ENCODE measurements around the gene ARAP1.

ARAP1 gene

DNA sequence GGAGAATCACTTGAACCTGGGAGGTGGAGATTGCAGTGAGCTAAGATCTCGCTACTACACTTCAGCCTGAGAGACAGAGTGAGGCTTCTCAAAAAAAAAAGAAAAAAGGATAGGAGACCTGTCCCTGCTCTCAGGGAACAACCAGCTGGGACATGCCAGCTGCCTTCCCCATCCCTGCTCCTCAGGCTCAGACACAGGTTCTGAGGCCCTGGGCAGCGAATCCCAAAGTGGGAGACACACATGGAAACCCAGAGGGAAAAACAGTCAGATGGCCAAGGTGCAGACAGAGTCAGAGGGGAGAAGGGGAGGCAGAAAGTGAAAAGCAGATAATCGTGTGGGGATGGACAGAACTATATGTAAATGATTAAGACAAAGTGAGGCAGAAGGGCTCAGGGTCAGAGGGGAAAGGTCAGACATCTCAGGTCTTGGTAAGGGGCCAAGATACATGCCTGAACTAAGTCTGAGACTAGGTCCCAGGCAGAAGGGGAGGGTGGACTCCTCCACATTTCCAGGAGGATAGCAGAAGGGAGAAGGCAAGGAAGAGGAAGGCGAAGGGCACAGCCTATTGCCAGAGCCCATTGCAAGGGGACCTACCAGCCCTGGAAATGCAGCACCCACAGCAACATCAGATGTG lies 27.4 kb upstream of the ARAP1 start:
- DNase-seq, result no peak

DNA sequence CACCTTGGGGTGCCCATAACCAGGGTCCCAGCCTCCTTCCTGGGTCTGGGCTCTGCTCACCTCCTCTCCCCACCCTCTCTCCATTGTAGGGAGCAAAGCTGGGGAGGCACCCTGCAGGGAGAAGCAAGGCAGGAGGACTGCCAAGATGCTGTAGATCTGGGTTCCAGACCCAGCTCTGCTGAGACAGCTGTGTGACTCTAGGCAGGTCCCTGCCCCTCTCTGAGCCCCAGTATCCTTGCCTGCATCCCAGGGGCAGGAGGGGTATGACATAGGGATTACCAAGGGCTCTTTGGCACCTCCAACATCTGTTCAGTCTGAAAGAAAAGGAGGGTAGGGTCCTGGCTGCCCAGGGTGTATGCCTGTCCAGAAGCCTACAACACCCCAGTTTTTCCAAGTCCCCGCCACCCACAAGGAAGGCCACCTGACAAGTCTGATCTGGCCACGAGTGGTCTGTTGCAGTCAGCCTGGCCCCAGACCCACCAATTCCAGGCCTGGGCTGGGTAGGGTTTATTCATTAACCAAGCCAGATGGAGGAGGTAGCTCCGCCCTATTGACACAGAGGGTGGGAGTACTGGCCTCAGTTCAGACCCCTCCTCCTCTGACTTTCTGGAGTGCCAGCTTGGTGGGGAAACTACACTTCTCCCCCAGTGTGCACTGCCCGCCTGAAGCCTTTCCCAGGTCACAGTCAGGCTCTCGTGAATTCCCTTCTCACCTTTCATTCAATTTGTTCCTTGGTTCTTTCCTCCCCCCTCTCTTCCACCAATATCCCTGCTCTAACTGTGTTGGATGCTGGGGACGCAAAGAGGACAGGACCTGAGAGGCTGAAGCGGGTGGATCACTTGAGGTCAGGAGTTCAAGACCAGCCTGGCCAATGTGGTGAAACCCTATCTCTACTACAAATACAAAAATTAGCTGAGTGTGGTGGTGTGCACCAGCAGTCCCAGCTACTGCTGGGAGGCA lies 26.6 kb upstream of the ARAP1 start:
- DNase-seq, result no peak

DNA sequence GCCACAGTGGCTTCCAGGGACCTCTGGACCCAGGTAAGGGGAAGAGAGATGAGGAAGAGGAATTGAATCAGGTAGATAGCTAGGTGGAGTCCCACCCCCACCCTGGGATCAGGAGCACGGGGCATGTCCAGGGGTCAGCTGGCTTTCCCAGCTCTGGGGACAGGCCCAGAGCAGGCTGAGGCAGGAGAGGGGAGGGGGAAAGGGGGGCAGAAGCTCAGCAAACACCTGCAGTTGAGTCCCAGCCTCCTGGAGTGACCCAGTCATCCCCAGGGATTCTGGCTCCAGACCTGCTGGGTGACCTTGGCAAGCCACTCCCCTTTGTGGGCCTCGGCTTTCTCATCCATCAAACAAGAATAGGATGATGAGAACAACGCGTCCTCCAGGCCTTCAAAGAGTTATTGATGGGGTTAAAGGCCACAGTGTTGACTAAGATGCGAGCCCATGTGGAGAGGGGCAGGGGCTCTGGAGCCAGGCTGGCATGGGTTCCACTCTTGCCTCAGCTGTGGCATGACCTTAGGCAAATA lies 25.6 kb upstream of the ARAP1 start:
- no peak for DNase-seq

DNA sequence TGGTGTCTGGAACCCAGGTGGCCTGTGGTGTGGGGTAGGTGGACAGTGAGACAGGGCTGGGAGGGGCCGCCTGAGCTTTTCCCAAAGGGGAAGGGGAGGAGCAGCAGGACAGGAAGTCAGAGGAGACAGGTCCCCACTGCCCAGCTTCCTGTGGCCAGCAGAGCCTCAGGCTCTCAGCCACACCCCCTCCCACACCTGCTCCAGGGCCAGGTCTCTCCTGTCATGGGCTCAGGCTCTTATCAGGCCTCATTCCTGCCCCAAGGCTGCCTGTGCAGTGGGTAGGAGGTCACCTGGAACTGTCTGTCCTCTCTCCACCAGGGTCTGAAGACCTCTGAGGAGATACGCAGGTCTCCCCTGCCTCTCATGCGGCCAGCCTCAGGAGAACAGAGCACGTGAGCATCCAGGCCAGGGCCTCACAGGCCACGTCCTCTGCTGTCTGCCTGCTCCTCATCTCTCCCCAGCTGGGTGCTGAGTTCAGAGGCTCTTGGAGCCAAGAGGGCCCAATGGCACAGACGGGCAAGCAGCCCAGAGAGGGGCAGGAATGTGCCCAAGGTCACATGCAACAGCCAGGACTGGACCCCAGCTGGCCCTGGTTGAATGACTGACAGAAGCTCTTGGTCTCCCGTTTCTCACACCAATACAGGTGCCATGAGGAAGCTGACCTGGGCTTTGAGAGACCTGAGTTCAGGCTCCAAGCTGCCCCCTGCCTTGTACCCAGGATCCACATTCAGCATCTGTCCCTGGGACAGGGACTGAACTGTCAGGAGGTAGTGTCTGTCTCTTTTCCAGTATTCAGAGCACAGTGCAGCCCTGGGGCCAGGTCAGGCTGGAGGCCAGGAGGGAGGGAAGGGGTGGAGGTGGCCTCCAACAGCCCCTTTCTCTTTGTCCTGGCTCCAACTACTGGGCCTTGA lies 24.9 kb upstream of the ARAP1 start:
- DNase-seq, result no peak

DNA sequence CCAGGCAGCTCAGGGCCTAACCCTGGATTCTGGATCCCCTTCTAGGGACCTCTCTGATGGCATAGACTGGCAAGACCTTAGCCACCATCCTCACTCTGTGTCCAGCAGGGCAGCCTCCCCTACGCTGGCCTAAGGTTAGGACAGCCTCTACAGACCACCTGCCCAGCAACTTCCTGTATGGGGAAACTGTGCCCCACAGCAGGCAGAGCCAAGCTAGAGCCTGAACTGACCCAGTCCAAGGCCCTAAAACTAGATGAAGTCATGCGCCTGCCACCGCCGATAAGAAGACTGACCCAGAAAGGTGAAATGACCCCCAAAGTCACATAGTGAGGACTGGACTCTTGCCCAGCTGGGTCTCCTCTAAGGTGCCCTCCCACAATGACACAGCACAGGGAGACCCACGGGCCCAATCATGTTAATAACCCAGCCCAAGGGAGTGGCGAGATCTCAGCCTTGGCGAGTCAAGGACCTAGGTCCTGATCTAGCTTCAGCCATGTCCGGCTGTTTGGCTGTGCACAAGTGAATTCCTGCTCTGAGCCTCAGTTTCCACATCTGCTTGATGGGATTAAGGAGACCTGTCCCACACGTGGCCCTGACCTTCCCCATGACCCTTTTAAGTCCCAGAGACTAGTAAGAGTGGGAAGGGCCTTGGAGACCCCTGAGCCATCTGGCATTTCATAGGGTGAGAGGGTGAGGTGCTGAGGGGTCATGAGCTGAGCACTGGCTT lies 24.1 kb upstream of the ARAP1 start:
- DNase-seq, result no peak

DNA sequence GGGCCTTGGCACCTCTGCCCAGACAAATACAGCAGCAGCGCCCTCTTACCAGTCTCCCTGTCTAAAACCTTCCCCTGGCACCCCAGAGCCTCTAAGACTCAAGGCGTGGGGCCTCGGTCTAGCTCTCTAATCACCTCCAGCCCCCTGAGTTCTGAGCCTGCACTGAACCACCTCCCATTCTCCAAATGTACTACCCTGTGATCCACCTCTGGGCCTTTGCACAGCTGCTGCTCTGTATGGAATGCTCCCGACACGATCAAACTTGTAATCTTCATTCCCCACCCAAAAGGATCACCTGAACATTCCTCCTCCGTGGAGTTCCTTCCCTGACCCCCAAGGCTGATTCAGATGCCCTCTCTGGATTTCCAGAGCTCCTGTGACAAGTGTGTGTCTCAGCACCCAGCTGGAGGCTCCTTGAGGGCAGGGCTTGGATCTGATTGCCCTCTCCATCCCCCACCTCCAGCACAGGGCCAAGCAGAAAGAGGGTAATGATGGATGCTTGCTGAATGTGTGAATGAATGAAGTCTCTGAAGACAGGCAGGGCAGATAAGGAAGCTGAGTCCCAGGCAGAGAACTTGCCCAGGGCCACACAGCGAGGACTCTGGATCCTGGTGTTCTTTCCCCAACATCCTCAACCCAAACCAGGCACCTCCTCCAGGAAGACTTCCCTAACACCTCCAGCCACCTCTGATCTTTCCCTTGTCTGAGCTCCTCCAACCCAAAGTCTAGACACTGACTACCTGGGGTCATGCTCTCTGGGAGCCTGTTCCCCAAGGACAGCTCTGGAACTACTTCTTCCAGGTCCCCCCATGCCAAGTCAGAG lies 23.3 kb upstream of the ARAP1 start:
- no peak for DNase-seq

DNA sequence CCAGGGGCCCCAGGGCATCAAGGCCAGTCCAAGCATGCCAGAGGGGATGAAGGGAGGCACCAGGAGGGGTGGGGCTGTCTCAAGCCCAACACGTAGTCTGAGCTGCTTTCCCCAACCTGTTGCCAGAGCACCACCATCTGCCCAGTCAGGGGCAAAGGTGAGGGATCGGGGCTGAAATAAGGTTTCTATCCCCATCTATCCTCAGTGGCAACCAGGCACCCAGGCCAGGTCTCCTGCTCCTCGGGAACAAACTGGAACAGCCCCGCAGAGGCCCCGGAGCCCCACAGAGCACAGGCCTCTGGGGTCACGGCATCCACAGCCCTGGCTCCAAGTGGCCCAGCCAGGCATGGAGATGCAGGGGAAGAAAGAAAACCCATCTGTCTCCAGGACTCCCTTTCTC lies 22.3 kb upstream of the ARAP1 start:
- no peak for DNase-seq

DNA sequence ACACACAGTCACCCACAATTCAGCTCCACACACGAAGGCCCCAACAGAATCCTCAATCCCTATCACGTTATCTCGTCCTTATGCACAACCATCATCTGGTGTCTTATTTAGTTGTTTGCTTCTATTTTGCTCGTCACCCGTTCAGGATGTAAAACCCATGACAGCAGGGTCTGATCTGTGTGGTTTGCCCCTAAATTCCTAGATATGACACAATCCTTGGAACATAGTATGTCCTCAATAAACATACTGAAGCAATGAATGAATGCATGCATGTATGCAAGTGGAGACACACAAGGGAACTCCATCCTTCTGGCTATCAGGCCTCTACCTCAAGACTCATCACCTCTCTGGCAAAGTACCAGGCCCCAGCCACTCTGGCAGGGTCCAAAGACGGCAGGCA lies 21.5 kb upstream of the ARAP1 start:
- no peak for DNase-seq

DNA sequence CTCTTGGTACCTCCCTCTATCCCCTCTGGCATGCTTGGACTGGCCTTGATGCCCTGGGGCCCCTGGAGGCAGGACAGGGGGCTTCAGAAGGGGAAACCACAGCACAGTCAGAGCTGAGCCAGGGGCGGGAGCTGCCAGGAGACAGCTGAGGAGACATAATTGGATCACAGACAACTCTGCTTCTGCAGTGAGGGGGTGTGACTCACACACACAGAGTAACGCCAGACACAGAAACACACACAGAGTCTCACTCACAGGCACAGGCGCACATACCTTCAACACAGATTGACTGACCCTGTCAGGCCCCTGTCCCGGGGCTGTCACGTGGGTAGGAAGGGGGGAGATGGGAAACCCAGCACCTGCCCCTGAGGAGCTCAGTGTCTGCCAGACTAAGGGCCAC lies 21.1 kb upstream of the ARAP1 start:
- DNase-seq, result no peak

DNA sequence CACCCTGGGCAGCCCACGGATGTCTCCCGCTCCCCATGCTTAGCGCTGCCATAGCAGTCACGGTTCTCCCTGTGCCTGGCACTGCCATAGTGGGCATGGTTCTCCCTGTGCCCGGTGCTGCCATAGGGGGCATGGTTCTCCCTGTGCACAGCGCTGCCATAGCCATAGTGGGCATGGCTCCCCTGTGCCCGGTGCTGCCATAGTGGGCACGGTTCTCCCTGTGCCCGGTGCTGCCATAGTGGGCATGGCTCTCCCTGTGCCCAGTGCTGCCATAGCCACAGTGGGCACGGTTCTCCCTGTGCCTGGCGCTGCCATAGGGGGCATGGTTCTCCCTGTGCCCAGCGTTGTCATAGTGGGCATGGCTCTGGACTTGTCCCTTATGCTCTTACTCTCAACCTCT lies 19.9 kb upstream of the ARAP1 start:
- DNase-seq, result no peak

DNA sequence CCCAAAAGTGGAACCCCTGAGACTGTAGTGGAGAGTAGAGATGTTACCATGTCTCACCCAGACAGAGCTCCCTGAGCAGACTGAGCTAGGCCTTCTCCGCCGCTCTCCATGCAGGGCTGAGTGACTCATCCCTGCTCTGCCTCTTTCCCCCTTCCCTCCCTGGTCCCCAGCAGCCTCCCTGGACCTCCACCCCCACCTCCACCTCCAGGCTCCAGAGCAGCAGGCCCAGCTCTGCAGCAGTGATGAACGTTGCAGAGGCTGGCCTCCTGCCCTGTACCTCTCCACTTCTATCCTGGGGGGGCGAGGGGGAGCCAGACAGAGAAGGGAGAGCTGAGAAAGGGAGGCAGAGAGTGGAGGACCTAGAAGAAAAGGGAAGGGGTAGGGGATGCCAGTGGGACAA lies 19.3 kb upstream of the ARAP1 start:
- no peak for DNase-seq

DNA sequence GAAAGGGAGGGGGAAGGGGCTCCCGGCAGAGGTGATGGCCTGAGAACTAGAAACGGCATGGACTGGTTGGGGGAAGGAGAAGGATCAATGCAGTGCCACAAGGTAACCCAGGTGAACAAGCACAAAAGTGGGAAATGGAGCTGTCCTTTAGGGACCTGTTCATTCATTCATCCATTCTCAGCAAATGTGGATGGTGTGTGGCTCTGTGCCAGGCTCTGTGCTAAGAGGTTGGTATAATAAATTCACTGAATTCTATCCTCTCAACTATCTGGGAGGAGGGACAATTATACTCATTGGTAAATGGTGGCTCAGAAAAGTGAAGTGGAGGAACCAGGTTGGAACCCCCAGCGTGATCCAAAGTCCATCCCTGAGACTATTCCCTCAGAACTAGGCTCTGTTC lies 18.6 kb upstream of the ARAP1 start:
- no peak for DNase-seq

DNA sequence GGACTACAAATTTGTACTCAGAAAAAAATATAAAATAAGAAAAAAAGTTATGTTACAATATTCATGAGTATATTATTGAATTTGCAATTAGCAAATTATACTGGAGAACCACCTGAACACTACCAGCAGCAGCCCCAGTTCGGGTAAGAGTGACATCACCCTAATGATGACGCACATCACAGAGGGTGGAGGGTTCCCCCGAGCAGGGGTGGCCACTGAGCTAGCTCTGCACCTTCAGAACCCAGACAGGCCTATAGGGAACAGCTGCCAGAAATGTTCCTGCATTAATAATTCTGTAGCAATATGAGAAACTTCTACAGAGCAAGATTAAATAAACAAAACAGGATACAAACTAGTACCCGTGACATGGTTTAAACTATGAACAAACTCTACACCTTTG lies 17.5 kb upstream of the ARAP1 start:
- no peak for DNase-seq

DNA sequence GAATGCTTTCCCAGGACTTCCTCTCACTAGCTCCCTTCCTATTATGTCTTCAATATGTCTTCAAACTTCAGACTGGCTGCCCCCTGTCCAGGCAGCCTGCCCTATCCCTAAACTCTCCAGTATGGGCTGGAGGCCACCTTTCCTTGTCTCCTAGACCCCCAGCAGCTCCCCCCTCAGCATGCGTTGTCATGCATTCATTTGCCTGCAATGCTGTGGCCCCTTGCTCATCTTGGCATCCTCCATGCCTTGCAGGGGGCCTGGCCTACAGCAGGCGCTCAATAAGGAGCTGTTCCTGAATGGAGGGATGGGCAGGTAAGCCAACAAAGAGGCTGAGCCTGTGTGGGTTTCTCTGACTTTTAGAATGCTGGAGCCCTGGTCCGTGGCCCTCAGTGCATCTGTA lies 16.4 kb upstream of the ARAP1 start:
- no peak for DNase-seq

DNA sequence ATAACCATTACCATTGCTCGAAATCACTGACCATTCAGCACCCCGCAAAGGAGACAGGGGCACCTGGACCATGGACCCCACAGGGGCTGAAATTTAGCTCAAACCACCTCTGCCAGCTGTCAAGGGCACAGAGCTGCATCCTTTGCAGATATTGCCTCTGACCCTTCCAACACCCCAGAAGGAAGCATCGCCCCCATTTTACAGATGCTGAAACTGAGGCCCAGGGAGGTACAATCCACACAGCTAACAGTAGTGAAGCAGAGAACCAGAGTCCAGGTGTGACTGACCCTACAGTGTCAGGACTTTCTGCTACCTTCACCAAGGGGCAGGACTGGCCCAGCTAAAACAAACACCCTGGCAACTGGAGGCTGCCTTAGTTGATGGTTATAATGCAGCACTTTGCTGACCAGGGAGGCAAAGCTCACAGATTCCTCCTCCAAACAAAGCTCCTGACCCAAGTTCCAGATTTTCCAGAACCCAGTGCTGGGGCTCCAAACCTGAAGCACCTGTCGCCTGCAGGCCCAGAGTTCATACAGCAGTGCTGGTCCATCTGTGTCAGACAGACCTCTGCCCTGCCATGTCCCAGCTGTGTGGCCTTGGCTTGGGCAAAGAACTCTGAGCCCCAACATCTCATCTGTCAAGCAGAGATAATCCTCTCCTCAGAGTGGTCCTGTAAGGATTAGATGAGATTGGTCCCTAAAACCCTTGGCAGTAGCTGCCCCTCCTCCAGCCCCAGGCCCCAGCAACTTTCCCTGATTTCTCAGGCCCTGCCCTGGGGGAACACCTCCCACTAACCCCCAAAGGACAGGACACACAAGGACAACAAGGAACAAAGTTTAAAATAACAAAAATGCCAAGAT lies 15.2 kb upstream of the ARAP1 start:
- DNase-seq, result no peak

DNA sequence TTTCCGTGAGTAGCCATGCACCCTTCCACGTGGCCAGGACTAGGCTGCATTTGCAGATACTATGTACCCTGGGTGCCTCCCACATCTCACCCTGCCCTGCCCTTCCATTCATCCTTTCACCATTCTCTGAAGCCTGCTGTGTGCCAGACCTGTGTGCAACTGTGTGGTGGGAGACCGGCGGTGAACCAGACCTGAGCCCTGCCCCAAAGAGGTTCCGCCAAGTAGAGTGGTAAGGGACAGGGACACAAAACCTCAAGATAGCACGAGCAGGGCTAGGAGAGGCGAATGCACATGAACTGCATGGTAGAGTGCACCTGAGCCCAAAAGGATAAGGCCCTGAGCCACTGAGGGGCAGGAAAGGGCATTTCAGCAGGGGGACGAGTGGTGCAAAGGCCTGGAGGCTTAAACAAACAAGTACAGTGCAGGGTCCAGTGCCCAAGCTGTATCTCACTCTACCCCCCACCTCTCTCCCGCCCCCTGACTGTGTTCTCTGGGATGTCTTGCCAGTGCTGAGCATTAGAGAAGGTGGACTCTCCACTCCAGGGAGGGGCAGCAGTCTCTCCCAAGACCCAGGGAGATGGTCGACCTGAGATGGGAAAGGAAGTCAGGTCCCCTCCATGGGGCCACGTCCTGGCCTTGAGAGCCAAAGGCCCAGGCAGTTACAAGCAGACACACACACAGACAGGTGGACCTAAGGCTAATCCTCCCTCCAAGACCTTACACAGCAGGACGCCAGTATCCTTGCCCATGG lies 14.1 kb upstream of the ARAP1 start:
- no peak for DNase-seq

DNA sequence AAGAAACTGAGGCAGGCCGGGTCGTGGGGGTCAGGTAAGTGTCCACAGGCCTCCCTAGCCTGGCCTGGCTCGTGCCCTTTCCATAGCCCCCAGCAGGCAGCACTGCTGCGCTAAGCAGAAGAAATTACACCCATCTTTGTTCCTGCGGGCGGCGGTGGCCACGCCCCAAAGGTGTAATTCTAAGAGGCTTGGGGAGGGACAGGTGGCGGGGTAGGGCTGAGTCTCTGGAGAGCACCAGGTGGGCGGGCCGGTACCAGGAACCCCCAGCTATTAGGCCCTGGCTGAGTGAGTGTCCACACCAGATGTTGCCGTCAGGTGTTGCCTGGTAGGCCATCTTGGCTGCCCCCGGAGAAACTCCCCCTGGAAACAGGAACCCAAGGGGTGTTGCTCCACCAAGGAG lies 12.3 kb upstream of the ARAP1 start:
- no peak for DNase-seq

DNA sequence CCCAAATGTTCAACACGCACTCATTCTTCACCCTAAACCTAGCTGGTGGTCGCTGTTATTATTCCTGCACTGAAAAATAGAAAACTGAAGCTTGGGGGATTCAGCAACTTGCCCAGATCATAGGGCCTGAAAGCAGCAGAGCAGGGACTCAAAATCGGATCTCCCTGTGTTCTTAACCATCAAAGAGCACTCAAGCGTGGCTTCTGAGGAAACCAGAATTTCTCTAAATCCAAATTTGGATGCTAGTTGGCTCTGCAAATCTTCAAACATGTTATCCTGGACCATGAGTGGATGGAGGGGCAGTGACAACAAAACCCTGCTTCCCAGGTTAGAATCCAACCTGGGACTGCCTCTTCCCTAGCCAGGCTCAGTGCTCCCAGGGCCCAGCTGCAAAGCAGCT lies 11.6 kb upstream of the ARAP1 start:
- no peak for DNase-seq

DNA sequence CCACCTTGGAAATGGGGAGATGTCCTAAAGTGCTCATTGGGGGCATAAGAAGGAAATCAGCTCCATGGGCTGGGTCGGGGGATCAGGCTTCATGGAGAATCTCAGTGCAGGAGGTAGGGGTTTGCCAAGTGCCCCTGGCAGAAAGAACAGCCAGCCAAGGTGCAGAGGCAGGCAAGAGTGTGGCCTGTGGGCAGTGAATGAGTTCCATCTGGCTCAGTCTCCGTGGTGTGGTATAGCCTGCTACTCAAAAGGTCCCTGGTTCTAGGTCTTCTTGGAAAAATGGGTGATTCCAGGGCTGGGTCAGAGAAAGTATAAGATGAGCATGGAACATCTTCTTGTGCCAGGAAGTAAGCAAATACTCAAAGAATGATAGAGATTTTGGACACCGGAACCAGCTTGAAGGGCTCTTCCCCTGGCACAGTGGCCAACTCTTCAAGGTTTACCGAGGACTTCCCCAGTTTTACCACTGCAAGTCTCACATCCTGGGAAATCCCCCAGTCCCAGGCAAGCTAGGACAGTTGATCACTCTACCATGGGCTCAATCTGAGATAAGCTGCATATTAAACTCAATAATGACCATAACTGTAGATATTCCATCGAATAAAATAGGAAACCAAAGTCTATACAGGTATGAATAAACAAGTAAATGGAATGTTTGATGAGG lies 10.6 kb upstream of the ARAP1 start:
- DNase-seq, result no peak
